Activated naive CD4-positive, alpha-beta T cell treated with anti-CD3 and anti-CD28 coated beads, Interleukin-2, amount 50 U/mL, for 24 hours (primary cell): ENCODE data around the gene MCF2L.

Experiments
- H3K27ac Mint-ChIP-seq: one replicate; pipeline ENCODE4 v1.8.0; 2021; ENCODE audit warnings: mild to moderate bottlenecking, mixed read lengths
- H3K27me3 Mint-ChIP-seq: one replicate; pipeline ENCODE4 v1.8.0; 2021; ENCODE audit warnings: mixed read lengths
- H3K36me3 Mint-ChIP-seq: one replicate; pipeline ENCODE4 v1.8.0; 2021; ENCODE audit warnings: mixed read lengths
- H3K4me1 Mint-ChIP-seq: one replicate; pipeline ENCODE4 v1.8.0; 2021; ENCODE audit warnings: mixed read lengths
- H3K4me3 Mint-ChIP-seq: one replicate; pipeline ENCODE4 v1.8.0; 2021; ENCODE audit warnings: mild to moderate bottlenecking, mixed read lengths
- H3K9me3 Mint-ChIP-seq: one replicate; pipeline ENCODE4 v1.8.0; 2021; ENCODE audit warnings: mixed read lengths

MCF2L gene

DNA sequence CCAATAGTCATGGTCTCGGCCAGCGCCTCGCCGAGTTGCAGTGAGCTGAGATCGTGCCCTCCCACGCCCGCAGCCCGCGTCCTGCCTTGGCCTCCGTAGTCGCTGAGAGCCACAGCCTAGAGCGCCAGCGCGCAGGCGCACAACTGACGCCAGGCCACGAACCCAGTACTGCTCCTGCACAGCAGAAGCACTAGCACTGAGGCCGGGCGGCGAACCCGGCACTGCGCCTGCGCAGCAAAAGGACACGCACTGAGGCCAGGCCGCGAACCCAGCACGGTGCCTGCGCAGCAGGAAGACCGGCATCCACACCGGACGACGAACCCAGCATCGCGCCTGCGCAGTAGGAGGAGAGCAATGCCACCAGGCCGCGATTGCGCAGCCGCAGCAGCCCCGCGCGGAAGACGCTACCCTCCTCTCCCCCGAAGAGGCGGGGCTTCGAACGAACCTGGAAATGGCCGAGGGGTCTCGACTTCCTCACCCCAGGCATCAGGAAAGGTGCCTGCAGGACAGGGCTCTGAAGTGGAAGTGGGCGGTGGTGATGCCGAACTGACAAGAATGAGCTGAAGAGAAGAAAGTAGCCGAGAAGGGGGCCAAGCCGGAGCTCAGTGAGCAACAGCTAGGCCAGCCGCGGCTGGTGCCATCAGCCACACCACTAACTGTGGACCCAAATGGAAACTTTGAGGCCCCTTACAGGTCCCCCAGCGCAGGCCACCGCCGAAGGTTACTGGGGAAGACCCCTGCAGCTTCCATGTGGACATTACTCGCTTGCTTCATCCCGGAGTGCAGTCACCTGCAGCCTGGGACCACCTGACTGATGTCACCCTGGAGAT, 161.1 kb downstream of the MCF2L start:
- no peaks in the 10 kb centered on the region for H3K36me3 Mint-ChIP-seq
- H3K4me3 Mint-ChIP-seq, result peak overlapping the region; percentile 51
- no peak overlapping the region for H3K27ac Mint-ChIP-seq
- H3K27me3 Mint-ChIP-seq, result peaks cover 8% of the 10 kb centered on the region
- H3K9me3 Mint-ChIP-seq, result no peaks in the 10 kb centered on the region
- peaks cover 6% of the 10 kb centered on the region for H3K4me1 Mint-ChIP-seq

DNA sequence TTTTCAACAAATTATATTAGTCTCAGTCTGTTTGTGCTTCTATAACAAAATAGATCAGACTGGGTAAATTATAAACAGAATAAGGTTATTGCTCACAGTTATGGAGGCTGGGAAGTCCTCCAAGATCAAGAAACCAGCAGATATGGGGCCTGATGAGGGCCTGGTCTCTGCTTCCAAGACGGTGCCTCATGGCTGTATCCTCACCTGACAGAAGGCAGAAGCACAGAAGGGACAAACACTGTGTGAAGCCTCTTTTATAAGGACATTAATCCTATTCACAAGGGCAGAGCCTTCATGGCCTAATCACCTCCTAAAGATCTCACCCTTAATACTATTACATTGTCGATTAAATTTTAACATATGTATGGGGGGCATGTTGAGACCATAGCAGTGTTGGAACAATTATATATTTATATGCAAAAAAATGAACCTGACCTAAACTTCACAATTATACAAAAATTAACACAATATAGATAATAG, 166.3 kb downstream of the MCF2L start:
- no peaks in the 10 kb centered on the region for H3K27me3 Mint-ChIP-seq
- no peaks in the 10 kb centered on the region for H3K36me3 Mint-ChIP-seq
- H3K9me3 Mint-ChIP-seq, result no peaks in the 10 kb centered on the region
- H3K4me3 Mint-ChIP-seq, result no peak overlapping the region
- H3K4me1 Mint-ChIP-seq, result no peaks in the 10 kb centered on the region
- no peak overlapping the region for H3K27ac Mint-ChIP-seq

DNA sequence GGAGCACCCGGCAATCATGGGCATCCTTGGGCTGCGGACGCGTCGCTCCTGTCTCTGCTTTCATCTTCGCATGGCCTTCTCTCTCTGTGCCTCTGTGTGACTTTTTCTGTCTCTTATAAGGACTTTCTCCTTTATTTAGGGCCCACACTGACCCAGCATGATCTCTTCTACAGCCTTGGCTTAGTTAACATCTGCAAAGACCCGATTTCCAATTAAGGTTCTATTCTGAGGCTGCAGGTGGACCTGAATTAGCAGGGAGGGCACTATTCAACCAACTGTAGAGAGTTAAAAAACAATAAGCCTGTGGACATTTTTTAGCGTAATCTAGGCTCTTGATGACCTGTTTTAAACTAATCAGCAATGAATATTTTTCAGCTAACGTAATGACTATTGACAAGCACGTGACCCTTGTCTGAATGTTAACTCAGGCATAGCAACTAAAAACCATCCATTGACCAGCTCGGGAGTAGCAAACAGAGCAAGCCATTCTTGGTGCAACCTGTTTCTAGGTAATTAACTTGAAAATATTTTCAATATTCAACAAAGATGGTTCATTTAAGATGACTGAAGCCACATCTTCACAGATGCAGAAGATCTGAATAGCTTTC, 168.8 kb downstream of the MCF2L start:
- H3K27ac Mint-ChIP-seq, result no peak overlapping the region
- H3K27me3 Mint-ChIP-seq, result no peaks in the 10 kb centered on the region
- no peaks in the 10 kb centered on the region for H3K36me3 Mint-ChIP-seq

DNA sequence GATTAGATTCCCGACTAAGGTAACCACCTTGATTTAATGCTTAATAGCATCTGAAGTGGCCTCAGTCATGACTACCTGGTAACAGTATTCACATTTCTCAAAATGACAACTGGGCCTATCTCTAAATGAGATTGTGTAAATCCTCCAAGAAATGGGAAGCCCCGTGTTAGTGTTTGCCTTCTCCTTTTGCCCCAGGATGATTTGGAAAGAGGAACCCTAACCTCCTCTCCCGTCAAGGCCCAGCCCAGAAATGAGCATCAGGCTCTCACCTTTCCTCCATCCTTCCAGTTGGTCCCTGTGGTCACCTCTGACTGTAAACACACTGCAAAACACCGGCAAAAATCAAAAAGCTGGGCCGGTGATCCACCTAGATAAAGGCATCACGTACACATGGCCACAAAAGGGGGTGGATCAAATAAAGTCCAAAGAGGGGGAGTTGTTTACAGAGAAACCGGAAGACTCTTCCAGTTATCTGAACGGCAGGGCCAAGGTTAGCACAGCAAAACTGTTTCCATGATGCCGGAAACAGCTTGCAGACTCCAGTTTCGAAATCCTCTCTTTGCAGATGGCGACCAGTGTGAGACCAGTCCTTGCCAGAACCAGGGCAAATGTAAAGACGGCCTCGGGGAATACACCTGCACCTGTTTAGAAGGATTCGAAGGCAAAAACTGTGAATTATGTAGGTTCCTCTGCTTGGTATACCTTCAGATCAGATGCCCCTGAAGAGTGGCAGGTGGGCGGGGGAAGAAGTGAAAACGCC, 170.0 kb downstream of the MCF2L start:
- no peak overlapping the region for H3K27ac Mint-ChIP-seq
- H3K4me3 Mint-ChIP-seq, result no peak overlapping the region
- H3K9me3 Mint-ChIP-seq, result no peaks in the 10 kb centered on the region
- no peaks in the 10 kb centered on the region for H3K4me1 Mint-ChIP-seq
- no peaks in the 10 kb centered on the region for H3K36me3 Mint-ChIP-seq
- H3K27me3 Mint-ChIP-seq, result no peaks in the 10 kb centered on the region

More for the DNA sequence above, 168.8 kb downstream of the MCF2L start:
- no peaks in the 10 kb centered on the region for H3K4me1 Mint-ChIP-seq
- H3K9me3 Mint-ChIP-seq, result no peaks in the 10 kb centered on the region
- no peak overlapping the region for H3K4me3 Mint-ChIP-seq

DNA sequence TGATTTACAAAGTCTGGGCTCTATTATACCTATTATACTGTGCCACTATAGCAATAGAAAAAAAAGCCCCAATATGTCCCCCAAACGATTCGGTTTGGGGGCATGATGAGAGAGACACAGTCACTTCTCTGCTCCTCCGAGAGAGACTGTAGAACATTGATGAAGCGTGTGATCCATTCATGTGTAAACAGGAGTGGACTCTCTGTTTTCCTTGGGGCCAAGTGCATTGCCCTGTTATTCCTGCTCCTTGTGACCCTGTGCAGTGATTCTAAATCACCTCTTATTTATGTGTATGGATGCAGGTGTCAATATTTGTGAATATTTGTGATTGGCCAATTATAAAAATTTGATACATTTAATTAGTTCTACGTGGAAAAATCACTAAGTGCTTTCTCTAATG, 170.6 kb downstream of the MCF2L start:
- Mint-ChIP-seq H3K36me3 (no peaks in the 10 kb centered on the region), H3K4me1 (no peaks in the 10 kb centered on the region), H3K9me3 (no peaks in the 10 kb centered on the region), H3K27me3 (no peaks in the 10 kb centered on the region), H3K27ac (no peak overlapping the region), H3K4me3 (no peak overlapping the region)

DNA sequence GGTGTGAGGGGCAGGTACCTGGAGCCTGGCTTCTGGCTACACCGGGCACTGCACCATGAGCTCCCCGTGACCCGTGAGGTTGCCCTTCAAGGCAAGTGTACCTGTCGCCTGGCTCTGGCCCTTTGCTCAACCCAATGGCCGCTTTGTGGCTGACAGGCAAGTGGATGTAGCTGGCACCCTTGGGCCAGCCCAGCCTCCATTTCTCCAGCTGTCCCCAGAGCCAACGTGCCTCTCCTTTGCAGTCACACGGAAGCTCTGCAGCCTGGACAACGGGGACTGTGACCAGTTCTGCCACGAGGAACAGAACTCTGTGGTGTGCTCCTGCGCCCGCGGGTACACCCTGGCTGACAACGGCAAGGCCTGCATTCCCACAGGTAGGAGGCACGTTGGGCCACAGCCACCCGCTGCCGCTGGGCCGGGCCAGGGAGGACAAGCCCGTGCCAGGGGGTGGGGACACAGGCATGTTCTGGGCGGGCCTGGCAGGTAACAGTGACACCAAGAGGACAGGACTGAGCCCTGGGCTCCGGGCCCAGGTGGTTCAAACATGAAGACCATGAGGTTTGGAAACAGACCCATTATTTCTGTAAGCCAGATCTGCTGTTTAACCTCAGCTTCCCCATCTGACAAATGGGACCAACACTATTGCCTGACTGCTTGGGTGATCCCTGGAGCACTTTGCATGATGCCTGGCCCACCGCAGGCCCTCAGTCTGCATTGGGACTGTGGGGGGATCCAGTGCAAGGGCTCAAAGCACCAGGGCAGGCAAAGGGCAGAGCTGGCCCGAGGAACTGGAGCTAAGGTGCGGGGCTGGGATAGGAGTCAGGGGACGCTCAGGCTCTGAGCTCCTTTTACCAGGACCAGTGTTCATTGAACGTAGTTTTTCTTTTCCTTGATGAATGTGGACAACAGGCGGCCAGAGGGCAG, 171.9 kb downstream of the MCF2L start:
- no peaks in the 10 kb centered on the region for H3K36me3 Mint-ChIP-seq
- no peaks in the 10 kb centered on the region for H3K9me3 Mint-ChIP-seq
- peaks cover 6% of the 10 kb centered on the region for H3K4me1 Mint-ChIP-seq
- H3K4me3 Mint-ChIP-seq, result no peak overlapping the region
- no peaks in the 10 kb centered on the region for H3K27me3 Mint-ChIP-seq
- H3K27ac Mint-ChIP-seq, result no peak overlapping the region

DNA sequence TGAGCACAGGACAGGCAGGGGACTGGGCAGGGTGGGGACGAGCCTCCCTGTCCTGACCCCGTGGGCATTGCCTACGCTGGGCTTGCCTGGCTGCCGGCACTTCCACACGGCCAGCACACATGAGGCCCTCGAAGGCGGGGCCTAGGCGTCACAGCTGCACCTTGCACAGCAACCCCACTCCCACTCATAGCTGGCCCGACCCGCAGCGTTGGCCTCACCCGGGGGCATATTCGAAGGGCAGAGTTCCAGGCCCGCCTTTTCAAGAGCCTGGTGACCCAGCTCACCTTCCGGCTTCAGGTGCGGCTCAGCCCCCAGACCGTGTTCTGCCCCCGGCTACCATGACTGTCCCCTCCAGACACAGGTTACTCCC, 172.6 kb downstream of the MCF2L start:
- Mint-ChIP-seq H3K36me3 (no peaks in the 10 kb centered on the region), H3K4me3 (no peak overlapping the region), H3K9me3 (no peaks in the 10 kb centered on the region), H3K4me1 (peaks cover 6% of the 10 kb centered on the region), H3K27ac (no peak overlapping the region), H3K27me3 (no peaks in the 10 kb centered on the region)

DNA sequence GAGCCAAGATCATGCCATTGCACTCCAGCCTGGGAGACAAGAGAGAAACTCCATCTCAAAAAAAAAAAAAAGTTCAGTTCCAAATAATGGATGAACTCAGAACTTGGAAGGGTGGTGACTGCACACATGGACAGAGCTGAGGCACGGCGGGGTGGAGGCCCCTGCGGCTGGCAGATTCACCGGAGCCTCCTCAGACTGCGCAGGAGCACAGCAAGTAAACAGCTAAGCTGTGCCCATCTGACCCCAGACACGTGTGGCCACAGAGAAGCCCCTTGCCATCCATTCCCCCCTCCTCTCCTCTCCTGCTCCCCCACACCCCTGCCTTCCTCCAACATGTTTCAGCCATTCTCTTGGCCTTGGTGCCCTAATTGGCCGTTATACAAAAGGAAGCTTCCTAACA, 173.9 kb downstream of the MCF2L start:
- Mint-ChIP-seq H3K36me3 (no peaks in the 10 kb centered on the region), H3K4me3 (no peak overlapping the region), H3K27me3 (no peaks in the 10 kb centered on the region), H3K27ac (no peak overlapping the region), H3K4me1 (peaks cover 6% of the 10 kb centered on the region), H3K9me3 (no peaks in the 10 kb centered on the region)

DNA sequence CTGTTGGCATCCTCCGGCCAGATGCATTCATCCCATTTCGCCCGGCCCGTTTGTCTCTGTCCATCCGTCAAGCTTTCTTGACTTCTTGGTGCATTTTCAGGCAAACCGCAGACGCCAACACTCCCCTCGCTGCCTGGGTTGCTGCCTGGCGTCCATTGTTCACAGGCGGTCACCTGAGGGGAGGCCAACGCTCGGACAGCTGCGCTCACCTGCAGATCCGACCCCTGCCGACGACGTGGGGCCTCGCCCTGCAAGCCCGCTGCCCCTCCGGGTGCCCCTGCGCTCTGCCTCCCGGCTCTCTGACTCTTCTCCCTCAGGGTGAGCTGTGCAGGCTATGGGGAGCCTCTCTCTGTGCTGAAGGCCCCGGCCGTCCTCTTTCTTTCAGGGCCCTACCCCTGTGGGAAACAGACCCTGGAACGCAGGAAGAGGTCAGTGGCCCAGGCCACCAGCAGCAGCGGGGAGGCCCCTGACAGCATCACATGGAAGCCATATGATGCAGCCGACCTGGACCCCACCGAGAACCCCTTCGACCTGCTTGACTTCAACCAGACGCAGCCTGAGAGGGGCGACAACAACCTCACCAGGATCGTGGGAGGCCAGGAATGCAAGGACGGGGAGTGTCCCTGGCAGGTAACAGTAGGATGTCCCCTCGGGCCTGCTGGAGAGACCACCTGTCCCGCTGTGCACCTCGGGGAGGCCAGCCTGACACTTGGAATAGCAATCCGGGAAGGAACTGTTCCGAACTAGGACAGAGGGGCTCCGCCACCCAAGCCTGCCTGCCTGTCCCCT, 174.6 kb downstream of the MCF2L start:
- Mint-ChIP-seq H3K36me3 (no peaks in the 10 kb centered on the region), H3K4me3 (no peak overlapping the region), H3K9me3 (no peaks in the 10 kb centered on the region), H3K27ac (no peak overlapping the region), H3K27me3 (no peaks in the 10 kb centered on the region), H3K4me1 (peaks cover 6% of the 10 kb centered on the region)

DNA sequence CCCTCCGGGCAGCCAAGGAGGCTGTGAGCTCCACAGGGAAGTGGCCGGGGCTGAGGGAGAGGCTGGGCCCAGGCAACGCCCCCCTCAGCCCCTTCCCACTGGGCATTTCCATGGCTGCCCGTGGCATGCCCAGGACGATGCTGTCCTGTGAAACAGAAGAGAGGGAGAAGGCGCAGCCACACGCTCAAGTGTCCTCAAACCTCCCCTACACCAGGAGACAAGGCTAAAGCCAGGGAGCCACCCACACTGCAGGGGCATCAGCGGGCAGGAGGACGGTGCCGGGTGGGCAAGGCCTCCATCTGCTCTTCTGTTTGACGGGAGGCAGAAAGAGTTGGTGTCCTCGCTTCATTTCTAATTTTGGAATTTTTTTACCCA, 175.2 kb downstream of the MCF2L start:
- Mint-ChIP-seq H3K27me3 (no peaks in the 10 kb centered on the region), H3K36me3 (no peaks in the 10 kb centered on the region), H3K9me3 (no peaks in the 10 kb centered on the region), H3K27ac (no peak overlapping the region), H3K4me3 (no peak overlapping the region), H3K4me1 (peaks cover 6% of the 10 kb centered on the region)

DNA sequence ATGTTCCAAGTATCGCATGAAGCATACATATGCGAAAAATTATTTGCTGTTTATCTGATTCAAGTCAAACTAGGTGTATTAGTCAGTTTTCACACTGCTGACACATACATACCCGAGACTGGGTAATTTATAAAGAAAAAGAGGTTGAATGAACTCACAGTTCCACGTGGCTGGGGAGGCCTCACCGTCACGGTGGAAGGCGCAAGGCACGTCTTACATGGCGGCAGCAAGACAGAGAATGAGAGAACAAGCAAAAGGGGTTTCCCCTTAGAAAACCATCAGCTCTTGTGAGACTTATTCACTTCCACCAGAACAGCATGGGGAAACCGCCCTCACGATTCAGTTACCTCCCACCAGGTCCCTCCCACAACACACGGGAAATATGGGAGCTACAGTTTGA, 176.5 kb downstream of the MCF2L start:
- no peak overlapping the region for H3K4me3 Mint-ChIP-seq

DNA sequence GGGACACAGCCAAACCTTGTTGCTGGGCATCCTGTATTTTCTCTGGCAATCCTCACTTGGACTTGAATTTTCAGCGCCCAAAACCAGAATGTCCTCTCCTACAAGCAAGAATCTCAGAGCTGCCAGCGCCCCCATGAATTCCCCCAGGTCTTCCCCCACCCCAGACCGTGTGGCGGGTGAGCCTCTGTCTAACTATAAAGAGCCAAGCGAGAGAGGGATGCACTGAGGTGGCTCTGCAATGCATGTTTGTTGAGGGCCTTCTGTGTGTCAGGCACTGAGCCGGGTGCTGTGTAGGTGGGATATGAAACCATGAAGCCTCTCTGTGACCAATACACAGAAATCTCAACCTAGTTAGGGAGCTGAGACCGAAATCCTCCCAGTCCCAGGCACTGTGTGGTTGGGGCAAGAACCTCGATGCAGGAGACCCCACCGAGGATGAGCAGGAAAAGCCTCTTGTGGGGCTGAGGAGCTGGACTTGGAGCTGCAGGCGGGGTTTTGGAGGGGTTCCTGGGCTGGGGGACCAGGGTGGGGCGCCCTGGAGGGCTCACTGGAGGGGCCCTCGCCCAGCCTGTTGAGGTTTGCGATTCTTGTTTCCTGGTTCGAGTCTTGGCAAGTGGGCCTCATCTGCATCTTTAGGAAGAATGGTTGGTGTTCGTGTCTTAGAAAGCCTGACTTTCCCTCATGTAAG, 177.0 kb downstream of the MCF2L start:
- H3K27me3 Mint-ChIP-seq, result no peaks in the 10 kb centered on the region
- no peak overlapping the region for H3K27ac Mint-ChIP-seq
- no peak overlapping the region for H3K4me3 Mint-ChIP-seq
- no peaks in the 10 kb centered on the region for H3K36me3 Mint-ChIP-seq
- peaks cover 6% of the 10 kb centered on the region for H3K4me1 Mint-ChIP-seq
- no peaks in the 10 kb centered on the region for H3K9me3 Mint-ChIP-seq

More for the DNA sequence above, 176.5 kb downstream of the MCF2L start:
- no peaks in the 10 kb centered on the region for H3K9me3 Mint-ChIP-seq
- no peaks in the 10 kb centered on the region for H3K36me3 Mint-ChIP-seq
- H3K27me3 Mint-ChIP-seq, result no peaks in the 10 kb centered on the region
- H3K27ac Mint-ChIP-seq, result no peak overlapping the region
- H3K4me1 Mint-ChIP-seq, result peaks cover 6% of the 10 kb centered on the region

DNA sequence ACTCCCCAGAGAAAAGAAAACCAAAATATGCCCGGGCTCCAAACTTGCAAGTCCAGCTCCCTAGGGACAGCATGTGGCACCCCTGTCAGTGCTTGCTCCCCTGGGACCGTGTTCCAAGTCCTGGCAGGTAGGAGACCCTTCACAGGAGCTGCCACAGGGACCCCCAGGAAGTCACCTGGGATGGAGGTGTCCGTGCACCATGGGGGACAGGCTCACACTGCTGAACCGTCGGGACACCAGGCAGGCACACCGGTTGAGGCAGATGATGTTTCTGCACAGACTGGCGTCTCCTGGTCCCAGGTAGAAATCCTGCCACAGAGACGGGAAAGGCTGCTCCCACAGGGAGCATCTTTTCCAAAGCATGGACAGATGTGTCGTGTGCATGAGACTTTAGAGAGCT, 177.7 kb downstream of the MCF2L start:
- Mint-ChIP-seq H3K9me3 (no peaks in the 10 kb centered on the region), H3K36me3 (no peaks in the 10 kb centered on the region), H3K27me3 (no peaks in the 10 kb centered on the region), H3K4me1 (peaks cover 6% of the 10 kb centered on the region), H3K27ac (no peak overlapping the region), H3K4me3 (no peak overlapping the region)

DNA sequence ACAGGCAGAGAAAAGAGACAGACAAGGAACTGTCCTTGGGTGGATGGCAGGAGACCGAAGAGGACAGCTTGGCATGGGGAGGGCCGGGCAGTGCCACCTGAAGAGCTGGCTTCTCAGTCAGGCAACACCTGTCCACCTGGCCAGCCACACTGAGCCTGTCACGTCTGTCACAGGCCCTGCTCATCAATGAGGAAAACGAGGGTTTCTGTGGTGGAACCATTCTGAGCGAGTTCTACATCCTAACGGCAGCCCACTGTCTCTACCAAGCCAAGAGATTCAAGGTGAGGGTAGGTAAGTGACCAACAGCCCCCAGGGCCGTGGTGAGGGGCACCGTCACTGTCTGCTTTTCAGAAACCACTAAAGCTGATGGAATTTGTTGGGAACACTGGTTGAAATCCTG, 178.2 kb downstream of the MCF2L start:
- Mint-ChIP-seq H3K27ac (no peak overlapping the region), H3K9me3 (no peaks in the 10 kb centered on the region), H3K27me3 (no peaks in the 10 kb centered on the region), H3K36me3 (no peaks in the 10 kb centered on the region), H3K4me3 (no peak overlapping the region), H3K4me1 (peaks cover 9% of the 10 kb centered on the region)
